ENCODE data around the gene RNF169. TPM values are rescaled to one million over a fixed set of nuclear protein-coding genes. Genes with fewer than 3 reads are reported as not detected.

Gene RNF169
- total RNA-seq, 1 donor from 2014 or later, result 19.5 TPM

Other genes with a start within 250 kb of the RNF169 start
- 10.3 TPM for gene POLD3, start 156.3 kb upstream of the RNF169 start, total RNA-seq
- not detected for gene CHRDL2, start 17.4 kb upstream of the RNF169 start, total RNA-seq
- gene XRRA1, start 200.2 kb downstream of the RNF169 start, total RNA-seq, result 11.4 TPM
- 13.0 TPM for gene SPCS2, start 200.4 kb downstream of the RNF169 start, total RNA-seq
- gene NEU3, start 240.1 kb downstream of the RNF169 start, total RNA-seq, result 2.9 TPM

Measured in ascending aorta (tissue), 1 donor.